ENCODE measurements around the gene MAP2K5.

MAP2K5 gene

DNA sequence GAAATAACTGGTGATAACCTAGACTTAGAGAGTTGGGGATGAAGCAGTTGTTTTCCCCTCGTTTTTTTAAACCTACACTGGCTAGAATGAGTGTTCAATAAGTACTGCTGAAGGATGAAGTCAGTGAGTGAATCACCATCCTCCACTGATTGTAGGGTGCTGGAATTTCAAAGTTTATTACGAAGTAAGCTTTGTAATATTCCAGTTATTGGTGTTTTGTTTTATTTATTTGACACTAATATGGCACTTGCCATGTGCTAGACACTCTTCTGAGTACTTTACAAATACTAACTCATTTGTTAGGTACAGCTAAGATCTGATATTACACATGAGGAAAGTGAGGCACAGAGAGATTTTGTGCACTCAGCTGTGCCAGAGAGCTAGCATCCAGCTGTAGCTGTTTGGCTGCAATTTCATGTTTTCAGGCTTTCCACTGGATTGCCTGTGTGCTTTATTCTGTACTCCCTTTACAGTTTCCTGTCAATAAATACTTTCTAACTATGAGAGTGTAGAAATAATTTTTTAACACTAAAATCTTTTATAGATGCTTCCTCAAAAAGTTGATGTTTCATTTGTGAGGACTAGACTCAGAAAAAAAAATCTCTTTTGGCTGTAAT lies 5.8 kb downstream of the MAP2K5 start:
- no peak for TF ChIP-seq EZH2phosphoT487 (IDR thresholded peaks at IDR 0.05; ENCODE audit: low read depth)
- TF ChIP-seq, protein P1, sequence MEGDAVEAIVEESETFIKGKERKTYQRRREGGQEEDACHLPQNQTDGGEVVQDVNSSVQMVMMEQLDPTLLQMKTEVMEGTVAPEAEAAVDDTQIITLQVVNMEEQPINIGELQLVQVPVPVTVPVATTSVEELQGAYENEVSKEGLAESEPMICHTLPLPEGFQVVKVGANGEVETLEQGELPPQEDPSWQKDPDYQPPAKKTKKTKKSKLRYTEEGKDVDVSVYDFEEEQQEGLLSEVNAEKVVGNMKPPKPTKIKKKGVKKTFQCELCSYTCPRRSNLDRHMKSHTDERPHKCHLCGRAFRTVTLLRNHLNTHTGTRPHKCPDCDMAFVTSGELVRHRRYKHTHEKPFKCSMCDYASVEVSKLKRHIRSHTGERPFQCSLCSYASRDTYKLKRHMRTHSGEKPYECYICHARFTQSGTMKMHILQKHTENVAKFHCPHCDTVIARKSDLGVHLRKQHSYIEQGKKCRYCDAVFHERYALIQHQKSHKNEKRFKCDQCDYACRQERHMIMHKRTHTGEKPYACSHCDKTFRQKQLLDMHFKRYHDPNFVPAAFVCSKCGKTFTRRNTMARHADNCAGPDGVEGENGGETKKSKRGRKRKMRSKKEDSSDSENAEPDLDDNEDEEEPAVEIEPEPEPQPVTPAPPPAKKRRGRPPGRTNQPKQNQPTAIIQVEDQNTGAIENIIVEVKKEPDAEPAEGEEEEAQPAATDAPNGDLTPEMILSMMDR (IDR thresholded peaks at IDR 0.05; ENCODE audit: low read depth, low read length): no peak

DNA sequence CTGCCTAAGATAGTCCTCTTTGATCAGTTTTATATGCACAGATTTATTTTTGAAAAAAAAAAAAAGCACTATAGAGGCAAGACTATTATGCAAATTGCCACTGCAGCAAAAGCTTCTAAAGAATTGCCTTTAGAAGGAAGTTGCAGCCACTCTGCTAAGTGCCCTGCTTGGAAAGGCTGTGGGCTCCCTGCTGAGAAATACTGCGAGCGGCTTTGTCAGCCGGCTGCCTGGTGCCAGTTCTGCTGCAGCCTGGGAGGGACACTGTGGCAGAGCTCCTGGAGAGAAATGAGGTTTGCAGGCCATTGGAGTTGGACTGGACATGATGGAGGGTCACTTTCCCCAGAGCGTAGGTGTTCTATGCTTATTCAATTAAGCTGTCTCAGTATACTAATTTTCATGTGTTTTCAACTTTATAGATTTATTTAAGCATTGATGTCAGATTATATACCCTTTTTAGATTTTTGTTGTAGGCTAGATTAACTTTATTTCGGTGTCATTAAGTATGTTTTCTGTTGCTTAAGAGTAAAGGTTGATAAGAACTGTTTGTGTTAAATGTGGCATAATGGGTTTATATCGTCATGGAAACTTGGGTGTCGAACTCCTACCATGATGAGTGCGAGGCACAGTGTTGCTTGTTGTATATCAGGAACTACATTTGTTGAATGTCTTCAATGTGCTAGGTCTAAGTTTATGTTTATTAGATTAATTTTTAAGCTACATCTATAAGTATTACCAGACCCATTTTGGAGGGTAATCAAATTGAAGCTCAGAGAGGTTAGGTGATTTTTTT lies 6.6 kb downstream of the MAP2K5 start:
- Histone ChIP-seq H2AFZ (ENCODE audit: low read depth, low read length) (no peak overlapping the region), H3K36me3 (replicated peaks; ENCODE audit: low read depth, low read length) (peaks cover 11% of the 10 kb centered on the region), H3K27ac (ENCODE audit: low read length) (no peak overlapping the region), H3K4me3 (ENCODE audit: low read length) (no peak overlapping the region), H3K27me3 (ENCODE audit: low read depth, low read length) (no peaks in the 10 kb centered on the region), H3K79me2 (ENCODE audit: low read length) (no peaks in the 10 kb centered on the region), H4K20me1 (ENCODE audit: insufficient read depth, low read length) (peaks cover 4% of the 10 kb centered on the region; the same call in 1 of the 2 replicates), H3K4me1 (ENCODE audit: low read length) (no peaks in the 10 kb centered on the region), H3K4me2 (ENCODE audit: low read length) (no peak overlapping the region), H3K9me3 (ENCODE audit: insufficient read depth, low read length) (no peaks in the 10 kb centered on the region), H3K9ac (ENCODE audit: low read length) (no peak overlapping the region)
- no peak for TF ChIP-seq EZH2phosphoT487 (IDR thresholded peaks at IDR 0.05; ENCODE audit: low read depth)
- TF ChIP-seq, protein P1 (IDR thresholded peaks at IDR 0.05; ENCODE audit: low read depth, low read length): no peak

More for the DNA sequence above, 5.8 kb downstream of the MAP2K5 start:
- Histone ChIP-seq H3K27ac (ENCODE audit: low read length) (no peak overlapping the region), H2AFZ (ENCODE audit: low read depth, low read length) (no peak overlapping the region), H3K4me3 (ENCODE audit: low read length) (no peak overlapping the region), H3K4me1 (ENCODE audit: low read length) (peaks cover 4% of the 10 kb centered on the region), H3K9me3 (ENCODE audit: insufficient read depth, low read length) (no peaks in the 10 kb centered on the region), H3K4me2 (ENCODE audit: low read length) (no peak overlapping the region), H4K20me1 (ENCODE audit: insufficient read depth, low read length) (peaks cover 4% of the 10 kb centered on the region; the same call in 1 of the 2 replicates), H3K36me3 (replicated peaks; ENCODE audit: low read depth, low read length) (peaks cover 11% of the 10 kb centered on the region), H3K27me3 (ENCODE audit: low read depth, low read length) (no peaks in the 10 kb centered on the region), H3K9ac (ENCODE audit: low read length) (no peak overlapping the region), H3K79me2 (ENCODE audit: low read length) (no peaks in the 10 kb centered on the region)

DNA sequence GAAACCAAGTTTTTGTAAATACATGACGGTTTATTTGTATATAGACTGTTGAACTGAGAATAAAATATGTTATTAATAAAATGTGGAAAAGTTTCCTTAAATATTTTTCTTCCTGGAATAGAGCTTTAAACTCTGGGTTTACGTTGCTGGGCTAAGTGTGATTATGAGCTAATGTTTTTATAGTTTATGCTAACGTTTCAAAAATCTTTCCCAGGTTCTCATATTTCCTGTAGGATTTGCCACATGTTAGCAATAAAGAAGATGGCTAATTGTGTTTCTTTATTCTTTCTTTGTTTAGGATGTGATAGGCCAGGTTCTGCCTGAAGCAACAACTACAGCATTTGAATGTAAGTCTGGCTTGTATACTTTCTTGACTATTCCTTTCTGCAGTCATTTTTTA lies 7.2 kb downstream of the MAP2K5 start:
- Histone ChIP-seq H3K9ac (ENCODE audit: low read length) (no peak overlapping the region), H3K27me3 (ENCODE audit: low read depth, low read length) (no peaks in the 10 kb centered on the region), H4K20me1 (ENCODE audit: insufficient read depth, low read length) (peaks cover 4% of the 10 kb centered on the region; the same call in 1 of the 2 replicates), H2AFZ (ENCODE audit: low read depth, low read length) (no peak overlapping the region), H3K4me2 (ENCODE audit: low read length) (no peak overlapping the region), H3K4me3 (ENCODE audit: low read length) (no peak overlapping the region), H3K27ac (ENCODE audit: low read length) (no peak overlapping the region), H3K79me2 (ENCODE audit: low read length) (no peaks in the 10 kb centered on the region), H3K4me1 (ENCODE audit: low read length) (no peaks in the 10 kb centered on the region), H3K9me3 (ENCODE audit: insufficient read depth, low read length) (no peaks in the 10 kb centered on the region), H3K36me3 (replicated peaks; ENCODE audit: low read depth, low read length) (peaks cover 11% of the 10 kb centered on the region)
- TF ChIP-seq, protein P1 (IDR thresholded peaks at IDR 0.05; ENCODE audit: low read depth, low read length): no peak
- TF ChIP-seq EZH2phosphoT487 (IDR thresholded peaks at IDR 0.05; ENCODE audit: low read depth): no peak

DNA sequence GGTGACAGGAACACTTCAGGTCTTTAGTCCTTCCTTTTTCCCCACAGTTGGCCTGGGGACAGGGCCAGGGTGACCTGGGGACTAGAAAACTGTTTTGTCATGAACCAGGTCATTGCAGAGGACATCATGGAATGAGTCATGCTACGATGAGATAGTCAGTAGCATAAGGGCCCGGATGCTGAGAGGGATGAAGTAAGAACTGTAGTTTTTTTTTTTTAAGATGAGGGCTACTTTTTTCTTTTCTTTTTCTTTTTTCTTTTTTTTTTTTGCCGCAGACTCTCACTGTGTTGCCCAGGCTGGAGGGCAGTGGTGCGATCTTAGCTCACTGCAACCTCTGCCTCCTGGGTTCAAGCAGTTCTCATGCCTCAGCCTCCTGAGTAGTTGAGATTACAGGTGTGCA lies 8.0 kb downstream of the MAP2K5 start:
- H3K4me2 ChIP-seq (ENCODE audit: low read length): no peak overlapping the region
- H3K9ac ChIP-seq (ENCODE audit: low read length): no peak overlapping the region

More for the DNA sequence above, 8.0 kb downstream of the MAP2K5 start:
- no peaks in the 10 kb centered on the region for H3K79me2 ChIP-seq (ENCODE audit: low read length)
- no peak for TF ChIP-seq EZH2phosphoT487 (IDR thresholded peaks at IDR 0.05; ENCODE audit: low read depth)
- TF ChIP-seq, protein P1 (IDR thresholded peaks at IDR 0.05; ENCODE audit: low read depth, low read length): no peak
- H3K4me3 ChIP-seq (ENCODE audit: low read length): no peak overlapping the region
- H3K36me3 ChIP-seq (replicated peaks; ENCODE audit: low read depth, low read length): peaks cover 11% of the 10 kb centered on the region
- H4K20me1 ChIP-seq (ENCODE audit: insufficient read depth, low read length): peaks cover 4% of the 10 kb centered on the region; the same call in 1 of the 2 replicates
- H3K27ac ChIP-seq (ENCODE audit: low read length): no peak overlapping the region
- H2AFZ ChIP-seq (ENCODE audit: low read depth, low read length): no peak overlapping the region
- no peaks in the 10 kb centered on the region for H3K27me3 ChIP-seq (ENCODE audit: low read depth, low read length)
- no peaks in the 10 kb centered on the region for H3K9me3 ChIP-seq (ENCODE audit: insufficient read depth, low read length)
- H3K4me1 ChIP-seq (ENCODE audit: low read length): no peaks in the 10 kb centered on the region

Data from OCI-LY3 (cell line).